Small intestine (tissue), 7 donors: ENCODE results near the gene MAP4K4. TPM values are rescaled to one million over a fixed set of nuclear protein-coding genes. Genes with fewer than 3 reads are reported as not detected.

Source experiments
- DNase-seq, 2 donors: peaks; one replicate each; pipeline versions ENCODE4 v3.0.0 to v3.0.0-alpha.2; 2013
- FAIRE-seq: peaks from 2 replicates; lab custom pipeline; 2012; peaks lifted over from hg19 to GRCh38; lab: Jason Lieb, UNC
- H3K27ac ChIP-seq, 3 donors: one replicate each; pipeline ENCODE4 v1.5.1; 2013; ENCODE audit warnings: low read length in 2 of 3, mild to moderate bottlenecking in 2 of 3, control low read depth in 1 of 3, inconsistent platforms in 1 of 3, low read depth in 1 of 3, moderate library complexity in 1 of 3
- H3K27me3 ChIP-seq, 3 donors: one replicate each; pipeline ENCODE4 v1.6.1; 2013; ENCODE audit warnings: low read length in 3 of 3, inconsistent platforms in 1 of 3; ENCODE audit not compliant: control insufficient read depth in 3 of 3, insufficient read depth in 3 of 3
- H3K36me3 ChIP-seq, 3 donors: one replicate each; pipeline ENCODE4 v1.6.1; 2013; ENCODE audit warnings: low read length in 3 of 3, inconsistent platforms in 1 of 3, low read depth in 1 of 3, mild to moderate bottlenecking in 1 of 3, moderate library complexity in 1 of 3; ENCODE audit not compliant: control insufficient read depth in 3 of 3, insufficient read depth in 2 of 3
- H3K4me1 ChIP-seq, 3 donors: one replicate each; pipeline ENCODE4 v1.6.1; 2013; ENCODE audit warnings: low read length in 2 of 3, inconsistent platforms in 1 of 3, low read depth in 1 of 3, mild to moderate bottlenecking in 1 of 3, moderate library complexity in 1 of 3; ENCODE audit not compliant: control insufficient read depth in 3 of 3, insufficient read depth in 2 of 3
- H3K4me3 ChIP-seq, 3 donors: one replicate each; pipeline ENCODE4 v1.5.1; 2013; ENCODE audit warnings: low read length in 3 of 3, control low read depth in 1 of 3, inconsistent platforms in 1 of 3, low read depth in 1 of 3, mild to moderate bottlenecking in 1 of 3, moderate library complexity in 1 of 3
- H3K9me3 ChIP-seq, 2 donors: one replicate each; pipeline ENCODE4 v1.6.1; 2013; ENCODE audit warnings: low read depth in 1 of 2, low read length in 1 of 2; ENCODE audit not compliant: control insufficient read depth in 2 of 2, insufficient read depth in 1 of 2
- WGBS, 3 donors: extraction: QIAGEN DNeasy Blood & Tissue Kit; methylation state at CpG; one replicate each; pipeline ENCODE4 v1.1.7; 2013; 5-methylcytosine and 5-hydroxymethylcytosine counted together
- polyA plus RNA-seq, 4 donors: library from polyadenylated mRNA; stranded (reverse) in 3 of 4; unstranded in 1 of 4; fragments of 200-250 nt in 3 of 4; fragments of 120-200 nt in 1 of 4; gene quantifications; one replicate each; pipeline versions ENCODE4 v1.2.1 to v1.2.3, GENCODE V29; 2013
- donor health status: healthy with polysubstance abuse.
- donor health status: control.
- donor health status: control.
- donor health status: Bipolar disorder and iron deficiency.
- donor health status: healthy.

The MAP4K4 gene
- polyA plus RNA-seq, 4 donors, result 8.5 to 26.5 (median 13.8) TPM

GRCh38 chr2:101823347-101823791, 125.9 kb downstream of the MAP4K4 start:
- peaks cover 0 to 2% (median 0%) of the 10 kb centered on the region in 3 donors for H3K36me3 ChIP-seq
- WGBS, 3 donors, result 37 to 45% (median 37%) methylated on average over 14 of the region's 14 CpGs
- DNase-seq (peak; percentile 78 to 82), FAIRE-seq (no peak)
- no peaks in the 10 kb centered on the region for H3K27me3 ChIP-seq
- peaks cover 0 to 28% (median 10%) of the 10 kb centered on the region in 3 donors for H3K4me1 ChIP-seq
- H3K27ac ChIP-seq, result no peak overlapping the region
- no peaks in the 10 kb centered on the region for H3K9me3 ChIP-seq
- H3K4me3 ChIP-seq, result no peak overlapping the region

GRCh38 chr2:101823859-101824258, 126.4 kb downstream of the MAP4K4 start:
- Histone ChIP-seq H3K4me3 (no peak overlapping the region), H3K27ac (no peak overlapping the region), H3K27me3 (no peaks in the 10 kb centered on the region), H3K9me3 (no peaks in the 10 kb centered on the region), H3K36me3 (peaks cover 0 to 2% (median 0%) of the 10 kb centered on the region in 3 donors), H3K4me1 (peaks cover 0 to 28% (median 5%) of the 10 kb centered on the region in 3 donors)
- WGBS, 3 donors, result 69 to 85% (median 76%) methylated on average over 4 of the region's 4 CpGs
- DNase-seq, result no peak
- no peak for FAIRE-seq

- no peak overlapping the region for H3K4me3 ChIP-seq
- peaks cover 0 to 27% (median 4%) of the 10 kb centered on the region in 3 donors for H3K4me1 ChIP-seq
- peaks cover 0 to 14% (median 2%) of the 10 kb centered on the region in 3 donors for H3K36me3 ChIP-seq
- FAIRE-seq, result no peak
- 69 to 85% (median 82%) methylated on average over 2 of the region's 2 CpGs for WGBS, 3 donors
- DNase-seq, result no peak
- no peak overlapping the region for H3K27ac ChIP-seq
- no peaks in the 10 kb centered on the region for H3K9me3 ChIP-seq
- no peaks in the 10 kb centered on the region for H3K27me3 ChIP-seq
Observed at GRCh38 chr2:101826716-101827115, 129.2 kb downstream of the MAP4K4 start.

- Histone ChIP-seq H3K4me1 (peaks cover 0 to 28% (median 4%) of the 10 kb centered on the region in 3 donors), H3K9me3 (no peaks in the 10 kb centered on the region), H3K27ac (peak overlapping the region in 1 of 3 donors; percentile 18), H3K27me3 (no peaks in the 10 kb centered on the region), H3K36me3 (peaks cover 0 to 15% (median 2%) of the 10 kb centered on the region in 3 donors), H3K4me3 (no peak overlapping the region)
- DNase-seq, result peak in 1 of 2 donors; percentile 72
- no peak for FAIRE-seq
- 70 to 77% (median 76%) methylated on average over 2 of the region's 2 CpGs for WGBS, 3 donors
Observed at GRCh38 chr2:101827246-101827645, 129.7 kb downstream of the MAP4K4 start.

DNA sequence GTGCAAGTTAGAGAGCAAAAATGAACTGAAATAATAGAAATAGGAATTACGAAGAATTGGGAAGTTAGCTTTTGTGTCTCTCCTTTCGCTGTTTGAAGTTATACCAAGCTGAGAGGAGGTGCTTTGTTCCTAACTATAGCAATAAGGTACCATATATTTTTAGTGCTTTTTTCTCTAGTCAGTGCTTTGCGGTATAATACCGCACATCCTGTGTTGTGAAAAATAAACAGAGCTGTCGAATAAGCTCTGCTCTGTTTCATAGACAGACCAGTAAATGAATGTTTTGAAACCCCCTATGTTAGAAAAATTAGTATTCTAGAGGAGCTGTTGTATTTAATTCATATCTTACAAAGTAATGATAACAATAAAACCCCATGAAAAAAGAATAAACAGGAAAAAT, 130.8 kb downstream of the MAP4K4 start:
- 49 to 68% (median 63%) methylated on average over 5 of the region's 5 CpGs for WGBS, 3 donors
- Histone ChIP-seq H3K4me3 (no peak overlapping the region), H3K27me3 (no peaks in the 10 kb centered on the region), H3K36me3 (peaks cover 0 to 15% (median 2%) of the 10 kb centered on the region in 3 donors), H3K27ac (no peak overlapping the region), H3K4me1 (peaks cover 0 to 24% (median 4%) of the 10 kb centered on the region in 3 donors), H3K9me3 (no peaks in the 10 kb centered on the region)
- FAIRE-seq (no peak), DNase-seq (no peak)

DNA sequence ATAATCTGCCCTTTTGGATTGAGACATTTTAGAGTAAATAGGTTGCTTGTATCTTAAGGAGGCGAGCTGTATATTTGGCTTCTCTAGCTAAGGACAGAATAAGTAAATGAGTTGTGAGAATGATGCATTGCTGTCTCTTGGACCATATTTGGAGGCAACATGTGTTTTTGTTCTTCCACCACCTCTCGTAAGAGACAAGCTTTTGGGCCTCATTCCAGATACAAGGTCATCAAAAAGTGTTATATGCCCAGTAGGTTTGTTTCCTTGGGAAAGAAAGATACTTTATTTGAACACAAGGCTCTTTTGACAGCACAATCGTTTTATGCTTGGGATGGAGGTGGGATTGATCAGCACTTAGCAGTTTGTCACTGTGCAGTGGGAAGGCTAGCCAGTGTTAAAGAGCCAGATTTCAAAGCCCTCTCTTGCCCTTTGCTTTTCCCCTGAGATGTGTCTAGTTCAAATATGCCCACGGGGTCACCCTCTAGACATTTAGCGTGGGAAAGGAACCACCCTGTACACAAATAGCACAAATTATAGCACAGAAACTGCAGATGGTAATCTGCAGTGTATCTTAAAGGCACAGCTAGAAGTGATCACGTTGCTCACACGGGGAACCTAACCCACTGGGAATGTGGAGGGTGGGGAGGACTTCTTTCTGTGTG, 131.3 kb downstream of the MAP4K4 start:
- Histone ChIP-seq H3K27me3 (no peaks in the 10 kb centered on the region), H3K36me3 (peaks cover 0 to 15% (median 2%) of the 10 kb centered on the region in 3 donors), H3K27ac (peak overlapping the region in 1 of 3 donors; percentile 24), H3K9me3 (no peaks in the 10 kb centered on the region), H3K4me3 (no peak overlapping the region), H3K4me1 (peaks cover 0 to 24% (median 4%) of the 10 kb centered on the region in 3 donors)
- 55 to 75% (median 65%) methylated on average over 7 of the region's 7 CpGs for WGBS, 3 donors
- DNase-seq, result no peak
- FAIRE-seq, result no peak

GRCh38 chr2:101829429-101829828, 131.9 kb downstream of the MAP4K4 start:
- Histone ChIP-seq H3K4me1 (peaks cover 0 to 24% (median 4%) of the 10 kb centered on the region in 3 donors), H3K27me3 (no peaks in the 10 kb centered on the region), H3K36me3 (peaks cover 0 to 15% (median 2%) of the 10 kb centered on the region in 3 donors), H3K9me3 (no peaks in the 10 kb centered on the region), H3K27ac (no peak overlapping the region), H3K4me3 (no peak overlapping the region)
- no peak for FAIRE-seq
- no peak for DNase-seq
- WGBS, 3 donors, result 89 to 98% (median 96%) methylated on average over 3 of the region's 3 CpGs

- H3K27me3 ChIP-seq, result no peaks in the 10 kb centered on the region
- no peaks in the 10 kb centered on the region for H3K9me3 ChIP-seq
- peaks cover 0 to 24% (median 4%) of the 10 kb centered on the region in 3 donors for H3K4me1 ChIP-seq
- 59 to 80% (median 68%) methylated on average over 1 of the region's 1 CpG for WGBS, 3 donors
- no peak overlapping the region for H3K4me3 ChIP-seq
- H3K27ac ChIP-seq, result no peak overlapping the region
- peaks cover 0 to 15% (median 2%) of the 10 kb centered on the region in 3 donors for H3K36me3 ChIP-seq
- DNase-seq (no peak), FAIRE-seq (no peak)
Observed at GRCh38 chr2:101830146-101830545, 132.6 kb downstream of the MAP4K4 start.
